Stimulated activated memory B cell treated with anti-CD40 and anti-IgM and Interleukin-4, amounts not matched to agents 10 μg/mL and 1 μg/mL and 100 μg/mL, for 72 hours (primary cell): Measurements from ENCODE around the gene PACRGL.
"Not testable (repeated sequence)": the region's sequence is repeated elsewhere in the genome, so short reads cannot be mapped to it uniquely, and the experiment has no call there.

Source experiments
- ATAC-seq: fragments of 150-1000 bp; cut with Tn5 transposase; 2 replicates; pipeline ENCODE4 v1.10.0; 2021
- H3K27ac Mint-ChIP-seq: one replicate; pipeline ENCODE4 v1.8.0; 2022; ENCODE audit warnings: mild to moderate bottlenecking, mixed read lengths
- H3K27me3 Mint-ChIP-seq: one replicate; pipeline ENCODE4 v1.8.0; 2022; ENCODE audit warnings: mixed read lengths
- H3K36me3 Mint-ChIP-seq: one replicate; pipeline ENCODE4 v1.8.0; 2022; ENCODE audit warnings: mixed read lengths
- H3K4me1 Mint-ChIP-seq: one replicate; pipeline ENCODE4 v1.8.0; 2022; ENCODE audit warnings: mixed read lengths
- H3K4me3 Mint-ChIP-seq: one replicate; pipeline ENCODE4 v1.8.0; 2022; ENCODE audit warnings: mild to moderate bottlenecking, moderate library complexity, mixed read lengths
- H3K9me3 Mint-ChIP-seq: one replicate; pipeline ENCODE4 v1.8.0; 2022; ENCODE audit warnings: mixed read lengths

PACRGL gene

GRCh38 chr4:20764366-20764992, 64.2 kb downstream of the PACRGL start:
- no peaks in the 10 kb centered on the region for H3K9me3 Mint-ChIP-seq
- H3K27me3 Mint-ChIP-seq: no peaks in the 10 kb centered on the region
- H3K4me1 Mint-ChIP-seq: no peaks in the 10 kb centered on the region
- ATAC-seq: no peak
- H3K4me3 Mint-ChIP-seq: no peak overlapping the region
- no peak overlapping the region for H3K27ac Mint-ChIP-seq
- H3K36me3 Mint-ChIP-seq: no peaks in the 10 kb centered on the region

GRCh38 chr4:20773144-20773997, 73.1 kb downstream of the PACRGL start:
- Mint-ChIP-seq H3K27me3 (peaks cover 9% of the 10 kb centered on the region), H3K27ac (no peak overlapping the region), H3K36me3 (no peaks in the 10 kb centered on the region), H3K4me3 (no peak overlapping the region), H3K9me3 (peaks cover 3% of the 10 kb centered on the region), H3K4me1 (no peaks in the 10 kb centered on the region)
- ATAC-seq: no peak

- Mint-ChIP-seq H3K27me3 (no peaks in the 10 kb centered on the region), H3K27ac (no peak overlapping the region), H3K9me3 (peaks cover 24% of the 10 kb centered on the region), H3K4me3 (no peak overlapping the region), H3K36me3 (no peaks in the 10 kb centered on the region), H3K4me1 (no peaks in the 10 kb centered on the region)
- ATAC-seq: no peak
Observed at GRCh38 chr4:20778896-20779295, 78.6 kb downstream of the PACRGL start.

- not testable (repeated sequence) for H3K36me3 Mint-ChIP-seq
- H3K9me3 Mint-ChIP-seq: peaks cover 20% of the 10 kb centered on the region
Observed at GRCh38 chr4:20783134-20783533, 82.9 kb downstream of the PACRGL start.

GRCh38 chr4:20787940-20788665, 87.8 kb downstream of the PACRGL start:
- ATAC-seq: no peak
- no peak overlapping the region for H3K4me3 Mint-ChIP-seq
- H3K4me1 Mint-ChIP-seq: no peaks in the 10 kb centered on the region
- peaks cover 5% of the 10 kb centered on the region for H3K9me3 Mint-ChIP-seq
- H3K36me3 Mint-ChIP-seq: no peaks in the 10 kb centered on the region
- no peaks in the 10 kb centered on the region for H3K27me3 Mint-ChIP-seq
- no peak overlapping the region for H3K27ac Mint-ChIP-seq

More at GRCh38 chr4:20783134-20783533, 82.9 kb downstream of the PACRGL start:
- not testable (repeated sequence) for H3K4me1 Mint-ChIP-seq, H3K4me3 Mint-ChIP-seq, ATAC-seq, H3K27ac Mint-ChIP-seq, H3K27me3 Mint-ChIP-seq
